ENCODE results near the gene DCP2.

DCP2 gene

GRCh38 chr5:113047733-113048652 lies 71.4 kb downstream of the DCP2 start:
- DNase-seq, result no peak

- DNase-seq, result no peak
Observed at GRCh38 chr5:113048931-113049330, 72.3 kb downstream of the DCP2 start.

- no peak for DNase-seq
Observed at GRCh38 chr5:113050721-113051382, 74.3 kb downstream of the DCP2 start.

- DNase-seq, result no peak
Observed at GRCh38 chr5:113052041-113052795, 75.6 kb downstream of the DCP2 start.

GRCh38 chr5:113053511-113053995 lies 77.0 kb downstream of the DCP2 start:
- DNase-seq, result no peak

- DNase-seq, result no peak
Observed at GRCh38 chr5:113054899-113055298, 78.3 kb downstream of the DCP2 start.

GRCh38 chr5:113056988-113057387 lies 80.4 kb downstream of the DCP2 start:
- DNase-seq, result no peak

- DNase-seq, result no peak
Observed at GRCh38 chr5:113057557-113057984, 81.0 kb downstream of the DCP2 start.

GRCh38 chr5:113058269-113058668 lies 81.7 kb downstream of the DCP2 start:
- DNase-seq, result no peak

- DNase-seq, result no peak
Observed at GRCh38 chr5:113058706-113059226, 82.2 kb downstream of the DCP2 start.

GRCh38 chr5:113059232-113060040 lies 82.8 kb downstream of the DCP2 start:
- DNase-seq, result no peak

GRCh38 chr5:113060408-113061025 lies 83.9 kb downstream of the DCP2 start:
- no peak for DNase-seq

- no peak for DNase-seq
Observed at GRCh38 chr5:113061846-113062780, 85.5 kb downstream of the DCP2 start.

GRCh38 chr5:113062869-113063508 lies 86.4 kb downstream of the DCP2 start:
- no peak for DNase-seq

- no peak for DNase-seq
Observed at GRCh38 chr5:113063927-113064326, 87.3 kb downstream of the DCP2 start.

GRCh38 chr5:113064806-113065205 lies 88.2 kb downstream of the DCP2 start:
- DNase-seq, result no peak

GRCh38 chr5:113065626-113066025 lies 89.0 kb downstream of the DCP2 start:
- no peak for DNase-seq

GRCh38 chr5:113067635-113068344 lies 91.2 kb downstream of the DCP2 start:
- no peak for DNase-seq

- DNase-seq, result no peak
Observed at GRCh38 chr5:113068559-113068958, 92.0 kb downstream of the DCP2 start.
